HAP-1 (cell line): ENCODE measurements around the gene ORC5.

Experiments
- DNase-seq, 2 experiments: peaks; one replicate each; pipeline ENCODE4 v3.0.0-alpha.2; 2016 to 2020; ENCODE audit warnings: low spot score in 2 of 2
- H3K27me3 ChIP-seq: fragments of 250-450 bp; sonication (Bioruptor Pico); 2 replicates; pipeline ENCODE4 v1.5.1; 2020; ENCODE audit warnings: low read depth, mild to moderate bottlenecking, moderate library complexity
- H3K36me3 ChIP-seq: fragments of 250-450 bp; sonication (Bioruptor Pico); replicated peaks from 2 replicates; pipeline ENCODE4 v1.5.1; 2020; ENCODE audit warnings: mild to moderate bottlenecking
- H3K4me1 ChIP-seq: fragments of 250-450 bp; sonication (Bioruptor Pico); 2 replicates; pipeline ENCODE4 v1.5.1; 2020; ENCODE audit warnings: mild to moderate bottlenecking
- H3K4me3 ChIP-seq: fragments of 250-450 bp; sonication (Bioruptor Pico); 2 replicates; pipeline ENCODE4 v1.5.1; 2020; ENCODE audit warnings: mild to moderate bottlenecking, moderate library complexity
- H3K9me3 ChIP-seq: fragments of 250-450 bp; sonication (Bioruptor Pico); 2 replicates; pipeline ENCODE4 v1.5.1; 2020; ENCODE audit warnings: mild to moderate bottlenecking, moderate library complexity
- in situ Hi-C: fragments of 300-500 bp; cut with MboI; formaldehyde crosslinking; loops from 3 replicates; pipeline ENCODE4 v1.14.3; 2020; ENCODE audit warnings: low sequenced_read_pairs, inconsistent platforms, mixed read lengths

Gene ORC5

GRCh38 chr7:104175361-104175984 is 32.3 kb downstream of the ORC5 start:
- in situ Hi-C loops = no loop called here
- no peaks in the 10 kb centered on the region; the same call in 1 of the 2 replicates for H3K9me3 ChIP-seq
- DNase-seq = peak; percentile 47 to 88
- peaks cover 9% of the 10 kb centered on the region for H3K36me3 ChIP-seq
- H3K4me1 ChIP-seq = peaks cover 24% of the 10 kb centered on the region
- no peaks in the 10 kb centered on the region for H3K27me3 ChIP-seq
- no peak overlapping the region for H3K4me3 ChIP-seq

- in situ Hi-C loops = loop anchor here (25.0 kb wide), 1 partner anchor 612 kb away; no protein-coding TSS in a partner anchor
- Histone ChIP-seq H3K9me3 (no peaks in the 10 kb centered on the region; the same call in 1 of the 2 replicates), H3K4me3 (no peak overlapping the region), H3K36me3 (peaks cover 2% of the 10 kb centered on the region), H3K4me1 (peaks cover 24% of the 10 kb centered on the region), H3K27me3 (no peaks in the 10 kb centered on the region)
- DNase-seq = peak; percentile 59 to 63
These were observed 33.0 kb downstream of the ORC5 start for GRCh38 chr7:104174798-104175197.

GRCh38 chr7:104162081-104162480 is 45.7 kb downstream of the ORC5 start:
- Histone ChIP-seq H3K36me3 (peaks cover 13% of the 10 kb centered on the region), H3K4me1 (no peaks in the 10 kb centered on the region), H3K9me3 (no peaks in the 10 kb centered on the region), H3K4me3 (no peak overlapping the region), H3K27me3 (no peaks in the 10 kb centered on the region)
- DNase-seq = no peak
- in situ Hi-C loops = loop anchor here (25.0 kb wide), 1 partner anchor 600 kb away; no protein-coding TSS in a partner anchor

GRCh38 chr7:104161244-104161643 is 46.6 kb downstream of the ORC5 start:
- no peak for DNase-seq
- H3K4me1 ChIP-seq = no peaks in the 10 kb centered on the region
- peaks cover 12% of the 10 kb centered on the region for H3K36me3 ChIP-seq
- H3K9me3 ChIP-seq = no peaks in the 10 kb centered on the region
- no peak overlapping the region for H3K4me3 ChIP-seq
- in situ Hi-C loops = loop anchor here (25.0 kb wide), 1 partner anchor 599 kb away; no protein-coding TSS in a partner anchor
- no peaks in the 10 kb centered on the region for H3K27me3 ChIP-seq

GRCh38 chr7:104160375-104160774 is 47.4 kb downstream of the ORC5 start:
- H3K27me3 ChIP-seq = no peaks in the 10 kb centered on the region
- no peak overlapping the region for H3K4me3 ChIP-seq
- in situ Hi-C loops = loop anchor here (25.0 kb wide), 1 partner anchor 598 kb away; no protein-coding TSS in a partner anchor
- H3K9me3 ChIP-seq = no peaks in the 10 kb centered on the region
- DNase-seq = no peak
- H3K36me3 ChIP-seq = peaks cover 12% of the 10 kb centered on the region
- no peaks in the 10 kb centered on the region for H3K4me1 ChIP-seq

GRCh38 chr7:104156842-104157277 is 51.0 kb downstream of the ORC5 start:
- H3K36me3 ChIP-seq = no peaks in the 10 kb centered on the region; the same call in 1 of the 2 replicates
- peaks cover 5% of the 10 kb centered on the region; the same call in 1 of the 2 replicates for H3K4me1 ChIP-seq
- no peak overlapping the region for H3K4me3 ChIP-seq
- H3K27me3 ChIP-seq = no peaks in the 10 kb centered on the region
- peak in 1 of 2 experiments; percentile 55 for DNase-seq
- in situ Hi-C loops = loop anchor here (25.0 kb wide), 1 partner anchor 595 kb away; no protein-coding TSS in a partner anchor
- no peaks in the 10 kb centered on the region for H3K9me3 ChIP-seq

- DNase-seq = no peak
- Histone ChIP-seq H3K36me3 (no peaks in the 10 kb centered on the region), H3K27me3 (no peaks in the 10 kb centered on the region), H3K4me1 (peaks cover 21% of the 10 kb centered on the region), H3K4me3 (no peak overlapping the region), H3K9me3 (no peaks in the 10 kb centered on the region)
- in situ Hi-C loops = loop anchor here (25.0 kb wide), 1 partner anchor 591 kb away; no protein-coding TSS in a partner anchor
These were observed 54.5 kb downstream of the ORC5 start for GRCh38 chr7:104153287-104153686.

GRCh38 chr7:104152468-104152867 is 55.3 kb downstream of the ORC5 start:
- H3K4me1 ChIP-seq = peaks cover 21% of the 10 kb centered on the region
- H3K9me3 ChIP-seq = no peaks in the 10 kb centered on the region
- DNase-seq = no peak
- no peak overlapping the region for H3K4me3 ChIP-seq
- H3K36me3 ChIP-seq = no peaks in the 10 kb centered on the region
- H3K27me3 ChIP-seq = no peaks in the 10 kb centered on the region
- in situ Hi-C loops = loop anchor here (25.0 kb wide), 1 partner anchor 590 kb away; no protein-coding TSS in a partner anchor

GRCh38 chr7:104150470-104150869 is 57.3 kb downstream of the ORC5 start:
- H3K27me3 ChIP-seq = no peaks in the 10 kb centered on the region
- no peak overlapping the region for H3K4me3 ChIP-seq
- H3K4me1 ChIP-seq = peaks cover 21% of the 10 kb centered on the region
- H3K36me3 ChIP-seq = no peaks in the 10 kb centered on the region
- H3K9me3 ChIP-seq = no peaks in the 10 kb centered on the region
- no peak for DNase-seq
- in situ Hi-C loops = loop anchor here (25.0 kb wide), 1 partner anchor 588 kb away; no protein-coding TSS in a partner anchor

GRCh38 chr7:104149822-104150221 is 58.0 kb downstream of the ORC5 start:
- peak in 1 of 2 experiments; percentile 25 for DNase-seq
- Histone ChIP-seq H3K36me3 (no peaks in the 10 kb centered on the region), H3K4me3 (no peak overlapping the region), H3K4me1 (peaks cover 21% of the 10 kb centered on the region), H3K27me3 (no peaks in the 10 kb centered on the region), H3K9me3 (no peaks in the 10 kb centered on the region)
- in situ Hi-C loops = loop anchor here (25.0 kb wide), 1 partner anchor 588 kb away; no protein-coding TSS in a partner anchor

- H3K4me1 ChIP-seq = peaks cover 3% of the 10 kb centered on the region; the same call in 1 of the 2 replicates
- in situ Hi-C loops = no loop called here
- H3K36me3 ChIP-seq = no peaks in the 10 kb centered on the region; the same call in 1 of the 2 replicates
These were observed 65.7 kb downstream of the ORC5 start for GRCh38 chr7:104142147-104142546.

GRCh38 chr7:104137971-104138370 is 69.8 kb downstream of the ORC5 start:
- Histone ChIP-seq H3K27me3 (no peaks in the 10 kb centered on the region), H3K36me3 (peaks cover 5% of the 10 kb centered on the region), H3K9me3 (no peaks in the 10 kb centered on the region), H3K4me3 (no peak overlapping the region), H3K4me1 (peaks cover 3% of the 10 kb centered on the region; the same call in 1 of the 2 replicates)
- in situ Hi-C loops = no loop called here
- no peak for DNase-seq

More at GRCh38 chr7:104142147-104142546, 65.7 kb downstream of the ORC5 start:
- Histone ChIP-seq H3K9me3 (no peaks in the 10 kb centered on the region), H3K4me3 (no peak overlapping the region), H3K27me3 (no peaks in the 10 kb centered on the region)
- no peak for DNase-seq

- Histone ChIP-seq H3K36me3 (peaks cover 5% of the 10 kb centered on the region), H3K9me3 (no peaks in the 10 kb centered on the region), H3K4me3 (no peak overlapping the region), H3K27me3 (no peaks in the 10 kb centered on the region), H3K4me1 (peaks cover 3% of the 10 kb centered on the region; the same call in 1 of the 2 replicates)
- in situ Hi-C loops = no loop called here
- DNase-seq = no peak
These were observed 70.3 kb downstream of the ORC5 start for GRCh38 chr7:104137511-104137910.

GRCh38 chr7:104136981-104137380 is 70.8 kb downstream of the ORC5 start:
- Histone ChIP-seq H3K4me1 (peaks cover 3% of the 10 kb centered on the region; the same call in 1 of the 2 replicates), H3K36me3 (peaks cover 5% of the 10 kb centered on the region), H3K27me3 (no peaks in the 10 kb centered on the region), H3K4me3 (no peak overlapping the region), H3K9me3 (no peaks in the 10 kb centered on the region)
- no peak for DNase-seq
- in situ Hi-C loops = no loop called here
